ENCODE measurements around the gene RGPD8.
A peak's percentile ranks its signal among the peaks of the same experiment; 100 is the strongest.
"Not testable (repeated sequence)": the region's sequence is repeated elsewhere in the genome, so short reads cannot be mapped to it uniquely, and the experiment has no call there.

The RGPD8 gene

GRCh38 chr2:112433480-112433879 lies at the start of gene RGPD8:
TSS of gene RGPD8 (minus strand) at chr2:112433645. CDS start at chr2:112433453, 192 bp downstream.
- not testable (repeated sequence) for H3K9me3 ChIP-seq (ENCODE audit: control insufficient read depth, low read depth, low read length); H3K27ac ChIP-seq (ENCODE audit: low read length); H3K27me3 ChIP-seq (ENCODE audit: control insufficient read depth, insufficient read depth, low read length); H3K36me3 ChIP-seq (ENCODE audit: control insufficient read depth, low read depth, low read length); H3K4me1 ChIP-seq (ENCODE audit: control insufficient read depth, low read depth, low read length)
- peak within 1 kb of the TSS; percentile 57 for H3K4me3 ChIP-seq (ENCODE audit: low read length)
- H3K9ac ChIP-seq (ENCODE audit: low read length) = peak within 1 kb of the TSS; percentile 39

GRCh38 chr2:112483042-112483473 lies 49.6 kb upstream of the RGPD8 start:
- H3K9ac ChIP-seq (ENCODE audit: low read length) = peak overlapping the region; percentile 72

GRCh38 chr2:112482309-112483041 lies 49.0 kb upstream of the RGPD8 start:
- no peak overlapping the region for H3K27ac ChIP-seq (ENCODE audit: low read length)
- H3K36me3 ChIP-seq (ENCODE audit: control insufficient read depth, low read depth, low read length) = no peaks in the 10 kb centered on the region
- peaks cover 23% of the 10 kb centered on the region for H3K27me3 ChIP-seq (ENCODE audit: control insufficient read depth, insufficient read depth, low read length)
- peaks cover 8% of the 10 kb centered on the region for H3K4me1 ChIP-seq (ENCODE audit: control insufficient read depth, low read depth, low read length)
- no peaks in the 10 kb centered on the region for H3K9me3 ChIP-seq (ENCODE audit: control insufficient read depth, low read depth, low read length)
- peak overlapping the region; percentile 72 for H3K9ac ChIP-seq (ENCODE audit: low read length)
- peak overlapping the region; percentile 85 for H3K4me3 ChIP-seq (ENCODE audit: low read length)

More at GRCh38 chr2:112483042-112483473, 49.6 kb upstream of the RGPD8 start:
- H3K27ac ChIP-seq (ENCODE audit: low read length) = no peak overlapping the region
- no peaks in the 10 kb centered on the region for H3K9me3 ChIP-seq (ENCODE audit: control insufficient read depth, low read depth, low read length)
- peaks cover 23% of the 10 kb centered on the region for H3K27me3 ChIP-seq (ENCODE audit: control insufficient read depth, insufficient read depth, low read length)
- H3K36me3 ChIP-seq (ENCODE audit: control insufficient read depth, low read depth, low read length) = no peaks in the 10 kb centered on the region
- H3K4me3 ChIP-seq (ENCODE audit: low read length) = peak overlapping the region; percentile 85
- peaks cover 8% of the 10 kb centered on the region for H3K4me1 ChIP-seq (ENCODE audit: control insufficient read depth, low read depth, low read length)

GRCh38 chr2:112481528-112482233 lies 48.2 kb upstream of the RGPD8 start, which contains the start of gene TTL:
TSS of gene TTL (plus strand) at chr2:112482156. CDS start at chr2:112482345, 189 bp downstream.
- H3K9ac ChIP-seq (ENCODE audit: low read length) = peak within 1 kb of the TSS; percentile 77
- peaks cover 8% of the 10 kb centered on the region for H3K4me1 ChIP-seq (ENCODE audit: control insufficient read depth, low read depth, low read length)
- H3K36me3 ChIP-seq (ENCODE audit: control insufficient read depth, low read depth, low read length) = no peaks in the 10 kb centered on the region
- H3K9me3 ChIP-seq (ENCODE audit: control insufficient read depth, low read depth, low read length) = no peaks in the 10 kb centered on the region
- no peak within 1 kb of the TSS for H3K27ac ChIP-seq (ENCODE audit: low read length)
- peak within 1 kb of the TSS; percentile 91 for H3K4me3 ChIP-seq (ENCODE audit: low read length)
- peaks cover 23% of the 10 kb centered on the region for H3K27me3 ChIP-seq (ENCODE audit: control insufficient read depth, insufficient read depth, low read length)

- Histone ChIP-seq H3K9ac (ENCODE audit: low read length) (peak overlapping the region; percentile 77), H3K4me3 (ENCODE audit: low read length) (peak overlapping the region; percentile 91), H3K9me3 (ENCODE audit: control insufficient read depth, low read depth, low read length) (no peaks in the 10 kb centered on the region), H3K27me3 (ENCODE audit: control insufficient read depth, insufficient read depth, low read length) (peaks cover 23% of the 10 kb centered on the region), H3K27ac (ENCODE audit: low read length) (no peak overlapping the region), H3K36me3 (ENCODE audit: control insufficient read depth, low read depth, low read length) (no peaks in the 10 kb centered on the region), H3K4me1 (ENCODE audit: control insufficient read depth, low read depth, low read length) (peaks cover 8% of the 10 kb centered on the region)
These were observed 47.6 kb upstream of the RGPD8 start for GRCh38 chr2:112481050-112481527.

- Histone ChIP-seq H3K27me3 (ENCODE audit: control insufficient read depth, insufficient read depth, low read length) (peaks cover 23% of the 10 kb centered on the region), H3K27ac (ENCODE audit: low read length) (no peak overlapping the region), H3K4me3 (ENCODE audit: low read length) (peak overlapping the region; percentile 91), H3K36me3 (ENCODE audit: control insufficient read depth, low read depth, low read length) (no peaks in the 10 kb centered on the region), H3K4me1 (ENCODE audit: control insufficient read depth, low read depth, low read length) (peaks cover 8% of the 10 kb centered on the region), H3K9me3 (ENCODE audit: control insufficient read depth, low read depth, low read length) (no peaks in the 10 kb centered on the region), H3K9ac (ENCODE audit: low read length) (peak overlapping the region; percentile 77)
These were observed 47.1 kb upstream of the RGPD8 start for GRCh38 chr2:112480530-112481049.

- Histone ChIP-seq H3K27ac (ENCODE audit: low read length) (no peak overlapping the region), H3K9me3 (ENCODE audit: control insufficient read depth, low read depth, low read length) (no peaks in the 10 kb centered on the region), H3K36me3 (ENCODE audit: control insufficient read depth, low read depth, low read length) (no peaks in the 10 kb centered on the region), H3K9ac (ENCODE audit: low read length) (no peak overlapping the region), H3K4me3 (ENCODE audit: low read length) (no peak overlapping the region), H3K27me3 (ENCODE audit: control insufficient read depth, insufficient read depth, low read length) (peaks cover 11% of the 10 kb centered on the region), H3K4me1 (ENCODE audit: control insufficient read depth, low read depth, low read length) (no peaks in the 10 kb centered on the region)
These were observed 43.0 kb upstream of the RGPD8 start for GRCh38 chr2:112476434-112476833.

GRCh38 chr2:112474844-112475486 lies 41.5 kb upstream of the RGPD8 start:
- H3K9ac ChIP-seq (ENCODE audit: low read length) = no peak overlapping the region
- no peak overlapping the region for H3K4me3 ChIP-seq (ENCODE audit: low read length)
- H3K9me3 ChIP-seq (ENCODE audit: control insufficient read depth, low read depth, low read length) = no peaks in the 10 kb centered on the region
- no peaks in the 10 kb centered on the region for H3K36me3 ChIP-seq (ENCODE audit: control insufficient read depth, low read depth, low read length)
- H3K27ac ChIP-seq (ENCODE audit: low read length) = no peak overlapping the region
- peaks cover 1% of the 10 kb centered on the region for H3K27me3 ChIP-seq (ENCODE audit: control insufficient read depth, insufficient read depth, low read length)
- H3K4me1 ChIP-seq (ENCODE audit: control insufficient read depth, low read depth, low read length) = no peaks in the 10 kb centered on the region

GRCh38 chr2:112472547-112473263 lies 39.3 kb upstream of the RGPD8 start:
- Histone ChIP-seq H3K9me3 (ENCODE audit: control insufficient read depth, low read depth, low read length) (no peaks in the 10 kb centered on the region), H3K27me3 (ENCODE audit: control insufficient read depth, insufficient read depth, low read length) (no peaks in the 10 kb centered on the region), H3K36me3 (ENCODE audit: control insufficient read depth, low read depth, low read length) (no peaks in the 10 kb centered on the region)

GRCh38 chr2:112465382-112465781 lies 31.9 kb upstream of the RGPD8 start:
- Histone ChIP-seq H3K4me3 (ENCODE audit: low read length) (no peak overlapping the region), H3K27me3 (ENCODE audit: control insufficient read depth, insufficient read depth, low read length) (no peaks in the 10 kb centered on the region), H3K36me3 (ENCODE audit: control insufficient read depth, low read depth, low read length) (no peaks in the 10 kb centered on the region), H3K9me3 (ENCODE audit: control insufficient read depth, low read depth, low read length) (no peaks in the 10 kb centered on the region), H3K9ac (ENCODE audit: low read length) (no peak overlapping the region), H3K27ac (ENCODE audit: low read length) (no peak overlapping the region), H3K4me1 (ENCODE audit: control insufficient read depth, low read depth, low read length) (no peaks in the 10 kb centered on the region)

More at GRCh38 chr2:112472547-112473263, 39.3 kb upstream of the RGPD8 start:
- H3K27ac ChIP-seq (ENCODE audit: low read length) = no peak overlapping the region
- H3K4me1 ChIP-seq (ENCODE audit: control insufficient read depth, low read depth, low read length) = no peaks in the 10 kb centered on the region
- no peak overlapping the region for H3K9ac ChIP-seq (ENCODE audit: low read length)
- H3K4me3 ChIP-seq (ENCODE audit: low read length) = no peak overlapping the region

GRCh38 chr2:112463256-112463655 lies 29.8 kb upstream of the RGPD8 start:
- Histone ChIP-seq H3K4me3 (ENCODE audit: low read length) (no peak overlapping the region), H3K36me3 (ENCODE audit: control insufficient read depth, low read depth, low read length) (no peaks in the 10 kb centered on the region), H3K9ac (ENCODE audit: low read length) (no peak overlapping the region), H3K4me1 (ENCODE audit: control insufficient read depth, low read depth, low read length) (no peaks in the 10 kb centered on the region), H3K27ac (ENCODE audit: low read length) (no peak overlapping the region), H3K9me3 (ENCODE audit: control insufficient read depth, low read depth, low read length) (no peaks in the 10 kb centered on the region), H3K27me3 (ENCODE audit: control insufficient read depth, insufficient read depth, low read length) (no peaks in the 10 kb centered on the region)

Measured in iPS-18a (cell line).